HCT116 (cell line): Measurements from ENCODE around the gene HEATR5A. TPM values are rescaled to one million over a fixed set of nuclear protein-coding genes. Genes with fewer than 3 reads are reported as not detected.
"Not testable (repeated sequence)": the region's sequence is repeated elsewhere in the genome, so short reads cannot be mapped to it uniquely, and the experiment has no call there.

Source experiments
- ATAC-seq: fragments of 200-7000 bp; cut with Tn5 transposase; 2 replicates; pipeline ENCODE4 v1.9.1; 2020; ENCODE audit warnings: mild to moderate bottlenecking, moderate library complexity
- BruUV-seq: library from RNA; stranded (reverse); fragments of 400-500 nt; replicated peaks from 2 replicates; lab custom pipeline; 2021; lab: Mats Ljungman, UMichigan
- CTCF ChIA-PET: fragments of 300-600 bp; sonication (Branson Sonifier 250); formaldehyde crosslinking; loops from one replicate; lab custom pipeline; 2021; ENCODE audit warnings: antibody characterized with exemption; lab: Charles Lee
- POLR2A ChIA-PET: fragments of 300-600, 350-600 bp; sonication (Branson Sonifier 250); formaldehyde crosslinking; loops from one replicate; lab custom pipeline; 2021; ENCODE audit warnings: antibody characterized with exemption; lab: Charles Lee
- RAD21 ChIA-PET, 2 experiments: fragments of 300-600 bp; sonication (Branson Sonifier 250); formaldehyde crosslinking; loops; one replicate each; lab custom pipeline; 2023; ENCODE audit warnings: low total read pairs in 2 of 2; ENCODE audit not compliant: uncharacterized antibody in 2 of 2, unreplicated experiment in 2 of 2, low non-redundant PET in 1 of 2; lab: Charles Lee
- DNase-seq: peaks from one replicate; pipeline ENCODE4 v3.0.0-alpha.2; 2010; ENCODE audit warnings: low read depth, low spot score
- H2AFZ ChIP-seq: fragments of 200-600 bp; shearing (Covaris generic), sonication (generic); 2 replicates; pipeline ENCODE4 v1.6.1; 2017; ENCODE audit warnings: low read depth, mixed run types, mixed read lengths, antibody characterized with exemption, low read length; ENCODE audit not compliant: poor library complexity, severe bottlenecking
- H3K27ac ChIP-seq: 2 replicates; pipeline ENCODE4 v1.5.1; 2012; ENCODE audit warnings: low read depth, low read length
- H3K27me3 ChIP-seq: fragments of 200-600 bp; sonication (generic); 2 replicates; pipeline ENCODE4 v1.6.1; 2016; ENCODE audit warnings: mixed run types, low read length, mixed read lengths; ENCODE audit not compliant: insufficient read depth
- H3K36me3 ChIP-seq, 2 experiments: fragments of 200-500 bp in 1 of 2; fragments of 200-600 bp in 1 of 2; sonication (Bioruptor generic) in 1 of 2; sonication (generic) in 1 of 2; 2 replicates each; pipeline versions ENCODE4 v1.5.1 to v1.6.1; 2014 to 2016; ENCODE audit warnings: low read length in 2 of 2, inconsistent platforms in 1 of 2, mixed read lengths in 1 of 2, mixed run types in 1 of 2; ENCODE audit not compliant: insufficient read depth in 2 of 2, control insufficient read depth in 1 of 2
- H3K4me1 ChIP-seq, 2 experiments: fragments of 200-600 bp in 1 of 2; sonication (generic) in 1 of 2; 2 replicates each; pipeline versions ENCODE4 v1.5.1 to v1.6.1; 2012 to 2017; ENCODE audit warnings: low read length in 2 of 2, inconsistent platforms in 1 of 2, mild to moderate bottlenecking in 1 of 2, mixed read lengths in 1 of 2, mixed run types in 1 of 2, moderate library complexity in 1 of 2; ENCODE audit not compliant: insufficient read depth in 2 of 2, control insufficient read depth in 1 of 2
- H3K4me2 ChIP-seq: fragments of 200-600 bp; sonication (generic); 2 replicates; pipeline ENCODE4 v1.6.1; 2017; ENCODE audit warnings: mixed run types, low read length, mixed read lengths
- H3K4me3 ChIP-seq, 2 experiments: fragments of 200-600 bp in 1 of 2; sonication (generic) in 1 of 2; replicated peaks in 1 of 2; 2 replicates each; pipeline ENCODE4 v1.5.1; 2011 to 2016; ENCODE audit warnings: low read length in 2 of 2, control low read depth in 1 of 2, low read depth in 1 of 2, mild to moderate bottlenecking in 1 of 2, mixed read lengths in 1 of 2, mixed run types in 1 of 2
- H3K79me2 ChIP-seq: fragments of 200-600 bp; sonication (generic); 2 replicates; pipeline ENCODE4 v1.6.1; 2017; ENCODE audit warnings: mild to moderate bottlenecking, mixed run types, low read length, moderate library complexity, mixed read lengths; ENCODE audit not compliant: insufficient read depth
- H3K9ac ChIP-seq: fragments of 200-600 bp; sonication (generic); 2 replicates; pipeline ENCODE4 v1.6.1; 2016; ENCODE audit warnings: low read length, mixed read lengths
- H3K9me2 ChIP-seq: fragments of 200-600 bp; sonication (generic), shearing (Covaris generic); 2 replicates; pipeline ENCODE4 v1.6.1; 2017; ENCODE audit warnings: mixed run types, mild to moderate bottlenecking, moderate library complexity; ENCODE audit not compliant: insufficient read depth
- H3K9me3 ChIP-seq, 2 experiments: fragments of 200-500 bp in 1 of 2; fragments of 200-600 bp in 1 of 2; sonication (Bioruptor generic) in 1 of 2; sonication (generic) in 1 of 2; 2 replicates each; pipeline ENCODE4 v1.6.1; 2014 to 2017; ENCODE audit warnings: low read length in 2 of 2, mixed read lengths in 2 of 2, inconsistent platforms in 1 of 2, low read depth in 1 of 2, mild to moderate bottlenecking in 1 of 2, mixed run types in 1 of 2, moderate library complexity in 1 of 2; ENCODE audit not compliant: control insufficient read depth in 1 of 2, insufficient read depth in 1 of 2
- H4K20me1 ChIP-seq: fragments of 200-600 bp; sonication (generic), shearing (Covaris generic); 2 replicates; pipeline ENCODE4 v1.6.1; 2017; ENCODE audit warnings: mixed run types, mild to moderate bottlenecking, moderate library complexity; ENCODE audit not compliant: insufficient read depth
- CBX3 ChIP-seq: IDR thresholded peaks from 2 replicates; pipeline ENCODE4 v1.6.1; 2012; ENCODE audit warnings: low read depth
- CEBPB ChIP-seq: IDR thresholded peaks from 2 replicates; pipeline ENCODE4 v1.6.1; 2012; ENCODE audit warnings: low read depth
- ELF1 ChIP-seq: IDR thresholded peaks from 2 replicates; pipeline ENCODE4 v1.6.1; 2012; ENCODE audit warnings: low read depth, borderline replicate concordance
- FOSL1 ChIP-seq: IDR thresholded peaks from 2 replicates; pipeline ENCODE4 v1.6.1; 2012; ENCODE audit warnings: low read depth
- POLR2A ChIP-seq: IDR thresholded peaks from 2 replicates; pipeline ENCODE4 v1.7.0; 2011; ENCODE audit warnings: borderline replicate concordance; ENCODE audit not compliant: insufficient read depth, insufficient read length; ENCODE audit errors: extremely low read depth
- RAD21 ChIP-seq: IDR thresholded peaks from 2 replicates; pipeline ENCODE4 v1.6.1; 2012; ENCODE audit warnings: low read depth, mild to moderate bottlenecking
- SIN3A ChIP-seq: IDR thresholded peaks from 2 replicates; pipeline ENCODE4 v1.6.1; 2012; ENCODE audit warnings: low read depth
- SP1 ChIP-seq: IDR thresholded peaks from 2 replicates; pipeline ENCODE4 v1.6.1; 2012; ENCODE audit warnings: low read depth
- TCF7L2 ChIP-seq: IDR thresholded peaks from 2 replicates; pipeline ENCODE4 v1.7.0; 2011; ENCODE audit warnings: borderline replicate concordance, inconsistent platforms; ENCODE audit not compliant: insufficient read depth, insufficient read length; ENCODE audit errors: extremely low read depth
- YY1 ChIP-seq: IDR thresholded peaks from 2 replicates; pipeline ENCODE4 v1.6.1; 2011; ENCODE audit warnings: low read length, low read depth, moderate library complexity, mild to moderate bottlenecking; ENCODE audit not compliant: insufficient replicate concordance; ENCODE audit errors: extremely low read depth
- ZBTB33 ChIP-seq: IDR thresholded peaks from 2 replicates; pipeline ENCODE4 v1.6.1; 2011; ENCODE audit warnings: mild to moderate bottlenecking, low read length, moderate library complexity; ENCODE audit not compliant: insufficient replicate concordance; ENCODE audit errors: extremely low read depth
- ZFX ChIP-seq: fragments of 450-650 bp; IDR thresholded peaks from 2 replicates; pipeline ENCODE4 v1.6.1; 2017
- ZNF274 ChIP-seq: fragments of 200-500 bp; sonication (Bioruptor generic); IDR thresholded peaks from 2 replicates; pipeline ENCODE4 v1.6.1; 2014; ENCODE audit warnings: mild to moderate bottlenecking, low read depth, low read length, inconsistent platforms
- intact Hi-C: fragments of 100-400 bp; cut with micrococcal nuclease; formaldehyde crosslinking; loops from 2 replicates; pipeline ENCODE4 v1.10.0; 2022
- total RNA-seq: library from RNA; stranded (reverse); gene quantifications from one replicate; pipeline ENCODE4 v1.2.1, GENCODE V29; 2021; ENCODE audit not compliant: unreplicated experiment
- TF ChIP-seq, protein P1 (sequence below): IDR thresholded peaks from 2 replicates; pipeline ENCODE4 v1.6.1; 2012; ENCODE audit warnings: low read depth

Gene HEATR5A
- total RNA-seq, 1 experiment from 2014 or later = 20.9 TPM

GRCh38 chr14:31261523-31261858, 158.9 kb downstream of the HEATR5A start:
- no peak overlapping the region for H3K27ac ChIP-seq
- BruUV-seq = no TSS peak
- H3K9me3 ChIP-seq = no peaks in the 10 kb centered on the region
- no peak overlapping the region for H3K4me3 ChIP-seq
- no peaks in the 10 kb centered on the region for H4K20me1 ChIP-seq
- RAD21 ChIA-PET = no interaction called here
- no peak overlapping the region for H3K9ac ChIP-seq
- DNase-seq (no peak), ATAC-seq (no peak)
- H3K27me3 ChIP-seq = no peaks in the 10 kb centered on the region
- CTCF ChIA-PET = no interaction called here
- no peak overlapping the region for H2AFZ ChIP-seq
- H3K4me1 ChIP-seq = peaks cover 13 to 38% of the 10 kb centered on the region in 2 experiments; a peak in 3 of 4 replicates
- TF ChIP-seq CBX3 (no peak), ZFX (no peak), ELF1 (no peak), FOSL1 (no peak), SIN3A (no peak), SP1 (no peak), CEBPB (no peak), ZBTB33 (no peak), RAD21 (no peak), ZNF274 (no peak), POLR2A (no peak), TCF7L2 (no peak), YY1 (no peak)
- TF ChIP-seq, protein P1, sequence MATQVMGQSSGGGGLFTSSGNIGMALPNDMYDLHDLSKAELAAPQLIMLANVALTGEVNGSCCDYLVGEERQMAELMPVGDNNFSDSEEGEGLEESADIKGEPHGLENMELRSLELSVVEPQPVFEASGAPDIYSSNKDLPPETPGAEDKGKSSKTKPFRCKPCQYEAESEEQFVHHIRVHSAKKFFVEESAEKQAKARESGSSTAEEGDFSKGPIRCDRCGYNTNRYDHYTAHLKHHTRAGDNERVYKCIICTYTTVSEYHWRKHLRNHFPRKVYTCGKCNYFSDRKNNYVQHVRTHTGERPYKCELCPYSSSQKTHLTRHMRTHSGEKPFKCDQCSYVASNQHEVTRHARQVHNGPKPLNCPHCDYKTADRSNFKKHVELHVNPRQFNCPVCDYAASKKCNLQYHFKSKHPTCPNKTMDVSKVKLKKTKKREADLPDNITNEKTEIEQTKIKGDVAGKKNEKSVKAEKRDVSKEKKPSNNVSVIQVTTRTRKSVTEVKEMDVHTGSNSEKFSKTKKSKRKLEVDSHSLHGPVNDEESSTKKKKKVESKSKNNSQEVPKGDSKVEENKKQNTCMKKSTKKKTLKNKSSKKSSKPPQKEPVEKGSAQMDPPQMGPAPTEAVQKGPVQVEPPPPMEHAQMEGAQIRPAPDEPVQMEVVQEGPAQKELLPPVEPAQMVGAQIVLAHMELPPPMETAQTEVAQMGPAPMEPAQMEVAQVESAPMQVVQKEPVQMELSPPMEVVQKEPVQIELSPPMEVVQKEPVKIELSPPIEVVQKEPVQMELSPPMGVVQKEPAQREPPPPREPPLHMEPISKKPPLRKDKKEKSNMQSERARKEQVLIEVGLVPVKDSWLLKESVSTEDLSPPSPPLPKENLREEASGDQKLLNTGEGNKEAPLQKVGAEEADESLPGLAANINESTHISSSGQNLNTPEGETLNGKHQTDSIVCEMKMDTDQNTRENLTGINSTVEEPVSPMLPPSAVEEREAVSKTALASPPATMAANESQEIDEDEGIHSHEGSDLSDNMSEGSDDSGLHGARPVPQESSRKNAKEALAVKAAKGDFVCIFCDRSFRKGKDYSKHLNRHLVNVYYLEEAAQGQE = no peak
- no peak overlapping the region for H3K4me2 ChIP-seq
- POLR2A ChIA-PET = no interaction called here
- no peaks in the 10 kb centered on the region for H3K36me3 ChIP-seq
- intact Hi-C loops = no loop called here
- H3K9me2 ChIP-seq = no peaks in the 10 kb centered on the region
- H3K79me2 ChIP-seq = no peaks in the 10 kb centered on the region

DNA sequence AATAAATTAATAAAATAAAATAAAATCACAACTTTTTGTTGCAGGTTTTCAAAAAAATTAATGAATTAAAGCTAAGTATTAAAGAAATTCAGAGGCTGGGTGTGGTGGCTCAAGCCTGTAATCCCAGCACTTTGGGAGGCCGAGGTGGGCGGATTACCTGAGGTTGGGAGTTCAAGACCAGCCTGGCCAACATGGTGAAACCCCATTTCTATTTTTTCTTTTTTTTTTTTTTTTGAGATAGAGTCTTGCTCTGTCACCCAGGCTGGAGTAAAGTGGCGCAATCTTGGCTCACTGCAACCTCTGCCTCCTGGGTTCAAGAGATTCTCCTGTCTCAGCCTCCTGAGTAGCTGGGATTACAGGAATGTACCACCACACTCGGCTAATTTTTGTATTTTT, 161.3 kb downstream of the HEATR5A start:
- intact Hi-C loops, H3K9me3 ChIP-seq, CTCF ChIA-PET, H3K27me3 ChIP-seq, DNase-seq, H3K9me2 ChIP-seq, ATAC-seq, H2AFZ ChIP-seq, RAD21 ChIA-PET, H4K20me1 ChIP-seq, H3K36me3 ChIP-seq, H3K27ac ChIP-seq, H3K79me2 ChIP-seq, H3K9ac ChIP-seq, H3K4me2 ChIP-seq, POLR2A ChIA-PET, BruUV-seq, H3K4me3 ChIP-seq: not testable (repeated sequence)
- H3K4me1 ChIP-seq = peaks cover 11 to 25% of the 10 kb centered on the region in 2 experiments; a peak in 3 of 4 replicates
